ENCODE measurements around the gene RIOX2. TPM values are rescaled to one million over a fixed set of nuclear protein-coding genes. Genes with fewer than 3 reads are reported as not detected.

RIOX2 gene
- total RNA-seq, 1 donor from 2014 or later, result 26.5 TPM

GRCh38 chr3:98003306-98003969 lies 31.2 kb upstream of the RIOX2 start:
- H3K36me3 Mint-ChIP-seq (ENCODE audit: low read depth), result no peaks in the 10 kb centered on the region
- H3K27me3 Mint-ChIP-seq (ENCODE audit: low read depth), result peaks cover 24% of the 10 kb centered on the region
- H3K4me1 Mint-ChIP-seq (ENCODE audit: low read depth), result no peaks in the 10 kb centered on the region
- H3K9me3 Mint-ChIP-seq (ENCODE audit: low read depth), result no peaks in the 10 kb centered on the region
- no peak overlapping the region for H3K4me3 Mint-ChIP-seq (ENCODE audit: unreplicated experiment)
- DNase-seq (ENCODE audit: low spot score), result no peak
- H3K27ac Mint-ChIP-seq (ENCODE audit: unreplicated experiment), result no peak overlapping the region
- TF ChIP-seq CTCF (IDR thresholded peaks at IDR 0.05), result no peak

GRCh38 chr3:98002717-98003116 lies 30.5 kb upstream of the RIOX2 start:
- no peak for DNase-seq (ENCODE audit: low spot score)
- TF ChIP-seq CTCF (IDR thresholded peaks at IDR 0.05), result no peak
- no peaks in the 10 kb centered on the region for H3K9me3 Mint-ChIP-seq (ENCODE audit: low read depth)
- H3K27ac Mint-ChIP-seq (ENCODE audit: unreplicated experiment), result no peak overlapping the region
- peaks cover 24% of the 10 kb centered on the region for H3K27me3 Mint-ChIP-seq (ENCODE audit: low read depth)
- H3K4me3 Mint-ChIP-seq (ENCODE audit: unreplicated experiment), result no peak overlapping the region
- H3K36me3 Mint-ChIP-seq (ENCODE audit: low read depth), result no peaks in the 10 kb centered on the region
- no peaks in the 10 kb centered on the region for H3K4me1 Mint-ChIP-seq (ENCODE audit: low read depth)

- Mint-ChIP-seq H3K4me1 (ENCODE audit: low read depth) (no peaks in the 10 kb centered on the region), H3K36me3 (ENCODE audit: low read depth) (no peaks in the 10 kb centered on the region), H3K27me3 (ENCODE audit: low read depth) (peaks cover 33% of the 10 kb centered on the region), H3K9me3 (ENCODE audit: low read depth) (no peaks in the 10 kb centered on the region), H3K27ac (ENCODE audit: unreplicated experiment) (no peak overlapping the region), H3K4me3 (ENCODE audit: unreplicated experiment) (no peak overlapping the region)
- no peak for DNase-seq (ENCODE audit: low spot score)
- no peak for TF ChIP-seq CTCF (IDR thresholded peaks at IDR 0.05)
Observed at GRCh38 chr3:97999994-98000393, 27.8 kb upstream of the RIOX2 start.

- Mint-ChIP-seq H3K4me1 (ENCODE audit: low read depth) (no peaks in the 10 kb centered on the region), H3K4me3 (ENCODE audit: unreplicated experiment) (no peak overlapping the region), H3K27me3 (ENCODE audit: low read depth) (peaks cover 36% of the 10 kb centered on the region), H3K36me3 (ENCODE audit: low read depth) (no peaks in the 10 kb centered on the region), H3K9me3 (ENCODE audit: low read depth) (no peaks in the 10 kb centered on the region), H3K27ac (ENCODE audit: unreplicated experiment) (no peak overlapping the region)
- DNase-seq (ENCODE audit: low spot score), result no peak
- no peak for TF ChIP-seq CTCF (IDR thresholded peaks at IDR 0.05)
Observed at GRCh38 chr3:97999103-97999502, 26.9 kb upstream of the RIOX2 start.

GRCh38 chr3:97996988-97997387 lies 24.8 kb upstream of the RIOX2 start:
- TF ChIP-seq CTCF (IDR thresholded peaks at IDR 0.05), result no peak
- Mint-ChIP-seq H3K4me1 (ENCODE audit: low read depth) (no peaks in the 10 kb centered on the region), H3K9me3 (ENCODE audit: low read depth) (no peaks in the 10 kb centered on the region), H3K27ac (ENCODE audit: unreplicated experiment) (no peak overlapping the region), H3K4me3 (ENCODE audit: unreplicated experiment) (no peak overlapping the region), H3K27me3 (ENCODE audit: low read depth) (peaks cover 52% of the 10 kb centered on the region), H3K36me3 (ENCODE audit: low read depth) (no peaks in the 10 kb centered on the region)
- DNase-seq (ENCODE audit: low spot score), result no peak
